HG03575 (cell line): ENCODE data around the gene PHF2.

Experiments used
- ATAC-seq: cut with Tn5 transposase; IDR thresholded peaks from one replicate; pipeline ENCODE4 v1.9.1; 2021; ENCODE audit not compliant: unreplicated experiment, insufficient number of reproducible peaks, low FRiP score; ENCODE audit errors: extremely low read depth

The PHF2 gene

DNA sequence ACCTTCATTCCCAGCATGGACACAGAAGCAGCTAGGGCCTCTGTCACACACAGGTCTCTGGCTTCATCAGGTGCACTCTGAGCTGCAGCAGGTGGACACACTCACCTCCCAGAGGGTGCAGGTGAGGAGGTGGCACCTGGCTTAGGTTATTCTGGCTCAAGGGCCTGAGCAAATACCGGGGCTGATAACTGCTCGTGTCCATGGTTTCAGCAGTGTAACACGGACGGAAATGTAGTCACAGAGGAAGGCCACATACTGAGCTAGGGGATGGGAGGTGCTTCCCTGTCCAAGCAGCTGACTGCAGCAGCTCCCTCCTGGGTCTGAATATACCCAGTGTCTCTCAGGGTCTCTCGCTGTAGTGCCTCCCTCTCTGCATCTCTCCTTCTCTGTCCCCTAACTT is 5.7 kb downstream of the PHF2 start:
- ATAC-seq = no peak

DNA sequence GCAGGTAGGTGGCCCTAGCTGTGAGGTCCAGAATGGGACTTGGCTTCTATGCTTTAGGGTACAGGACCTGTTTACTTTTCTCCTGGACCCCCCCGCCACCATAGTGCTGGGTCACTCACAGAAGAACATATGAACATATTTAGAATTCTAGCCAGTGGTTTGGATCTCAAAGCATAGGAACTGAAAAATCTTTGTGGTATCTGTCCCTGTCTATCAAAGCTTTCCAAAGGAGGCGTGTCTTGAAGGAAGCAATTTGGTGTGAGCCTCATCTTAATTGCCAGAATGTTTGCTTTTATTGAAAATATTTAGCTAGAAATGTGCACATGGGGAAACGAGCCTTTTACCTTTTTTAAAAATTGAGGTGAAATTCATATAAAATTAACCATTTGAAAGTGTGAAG is 6.2 kb downstream of the PHF2 start:
- no peak for ATAC-seq

DNA sequence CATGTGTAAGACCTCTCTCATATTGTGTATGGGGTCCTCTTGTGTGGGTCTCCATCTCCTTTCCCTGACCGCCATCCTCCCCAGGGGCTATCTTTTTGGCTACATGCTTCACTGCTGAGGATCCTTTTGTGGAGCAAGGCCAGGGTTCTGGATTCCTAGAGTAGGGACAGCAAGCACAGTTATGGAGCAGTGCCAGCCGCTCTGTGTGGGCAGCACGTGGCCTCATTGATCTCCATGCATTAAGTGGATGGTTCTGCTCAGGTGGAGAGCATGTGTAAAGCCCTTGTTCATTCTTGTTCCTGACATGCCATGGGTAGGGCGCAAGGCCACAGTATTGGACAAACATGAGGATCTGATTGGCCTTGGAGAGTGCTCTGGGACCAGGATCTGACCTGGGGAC is 8.9 kb downstream of the PHF2 start:
- ATAC-seq = no peak

DNA sequence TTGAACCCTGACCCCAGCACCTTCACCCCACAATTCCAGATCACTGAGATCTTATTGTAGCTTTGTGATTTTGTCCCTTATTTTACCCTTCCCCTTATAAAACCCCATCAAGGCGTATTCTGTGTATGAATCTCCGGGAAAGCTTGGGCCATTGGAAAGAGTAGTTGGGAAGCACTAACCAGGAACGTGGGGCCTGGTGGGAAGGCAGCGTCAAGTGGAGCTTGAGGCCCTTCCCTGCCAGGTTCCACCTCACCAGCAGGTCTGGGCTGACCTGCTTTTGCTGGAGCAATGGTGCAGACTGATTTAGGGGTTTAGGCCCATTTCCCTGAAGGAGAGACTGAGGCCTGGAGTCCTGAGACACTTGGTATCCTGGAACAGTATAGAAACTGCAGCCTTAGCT is 9.3 kb downstream of the PHF2 start:
- no peak for ATAC-seq

DNA sequence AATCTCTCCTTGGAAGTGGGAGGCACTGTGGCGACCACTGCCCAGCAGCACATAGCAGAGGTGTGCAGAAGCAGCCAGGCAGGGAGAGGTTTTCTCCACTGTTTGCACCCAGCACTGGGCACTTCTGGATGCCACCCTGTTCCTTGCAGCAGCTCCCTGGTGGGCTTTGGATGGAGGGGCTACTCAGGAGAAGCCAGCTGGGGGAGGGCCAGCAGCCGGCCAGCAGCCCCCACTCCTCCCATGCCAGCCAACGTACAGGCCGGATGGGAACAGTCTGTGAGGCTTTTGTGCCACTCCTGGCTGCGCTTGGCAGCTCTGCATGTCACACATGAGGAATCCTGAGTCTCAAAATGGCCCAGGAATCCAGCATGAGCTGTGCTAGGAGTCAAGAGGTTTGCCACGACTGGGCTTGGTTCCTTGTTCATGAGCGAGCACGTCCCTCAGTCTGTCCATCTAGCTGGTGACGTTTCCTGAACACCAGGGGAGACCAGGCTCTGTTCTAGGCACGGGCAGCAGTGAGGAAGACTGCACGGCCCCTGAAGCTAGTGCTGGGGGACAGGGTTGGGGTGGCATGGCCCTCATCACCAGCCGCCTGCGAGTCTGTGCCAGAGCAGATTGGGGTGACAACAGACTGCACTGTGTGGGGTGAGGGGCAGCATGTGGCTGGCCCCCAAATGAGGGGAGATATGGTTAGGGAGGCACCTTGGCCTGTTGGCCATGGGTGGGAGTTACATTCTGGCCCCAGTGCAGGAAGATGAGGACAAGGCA is 10.1 kb downstream of the PHF2 start:
- no peak for ATAC-seq

DNA sequence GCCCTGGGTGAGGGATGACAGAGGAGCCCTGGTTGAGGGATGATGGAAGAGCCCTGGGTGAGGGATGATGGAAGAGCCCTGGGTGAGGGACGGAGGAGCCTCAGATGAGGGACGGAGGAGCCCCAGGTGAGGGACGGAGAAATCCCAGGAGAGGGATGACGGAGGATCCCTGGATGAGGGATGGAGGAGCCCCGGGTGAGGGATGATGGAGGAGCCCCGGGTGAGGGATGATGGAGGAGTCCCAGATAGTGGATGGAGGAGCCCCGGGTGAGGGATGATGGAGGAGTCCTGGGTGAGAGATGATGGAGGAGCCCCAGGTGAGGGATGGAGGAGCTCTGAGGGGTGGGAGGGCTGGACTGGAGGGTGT is 10.9 kb downstream of the PHF2 start:
- ATAC-seq = no peak

DNA sequence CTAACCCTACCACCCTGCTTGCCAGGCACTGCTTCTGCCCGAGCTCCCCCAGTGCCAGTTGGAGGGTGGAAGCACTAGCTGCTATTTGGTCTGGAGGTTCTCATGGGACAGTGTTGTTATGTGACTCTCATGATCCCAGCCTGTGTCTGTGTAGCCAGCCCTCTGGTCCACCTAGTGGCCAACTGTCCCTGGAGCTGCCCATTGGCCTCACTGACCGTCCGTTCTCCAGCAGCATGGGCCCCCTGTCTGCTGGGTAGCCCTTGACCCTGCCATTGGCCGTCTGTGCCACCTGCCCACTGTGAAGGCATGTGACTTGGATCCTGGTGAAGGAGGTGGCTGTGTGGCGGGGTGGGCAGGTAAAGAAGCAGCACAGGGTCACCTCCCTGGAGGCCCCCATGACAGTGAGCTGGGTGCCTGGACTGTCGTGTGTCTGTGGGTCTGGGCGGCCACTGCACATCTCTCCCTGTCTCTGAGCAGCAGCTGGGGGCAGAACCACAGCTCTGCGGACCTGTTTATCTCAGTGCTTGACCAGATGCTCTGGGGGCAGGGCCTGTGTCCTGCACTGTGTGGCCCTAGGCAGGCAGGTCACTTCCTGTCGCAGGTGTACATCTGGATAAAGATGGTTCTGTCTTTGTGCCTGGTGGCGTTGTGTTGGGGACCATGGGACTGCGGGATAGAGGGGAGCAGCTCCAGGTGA is 11.4 kb downstream of the PHF2 start:
- no peak for ATAC-seq

DNA sequence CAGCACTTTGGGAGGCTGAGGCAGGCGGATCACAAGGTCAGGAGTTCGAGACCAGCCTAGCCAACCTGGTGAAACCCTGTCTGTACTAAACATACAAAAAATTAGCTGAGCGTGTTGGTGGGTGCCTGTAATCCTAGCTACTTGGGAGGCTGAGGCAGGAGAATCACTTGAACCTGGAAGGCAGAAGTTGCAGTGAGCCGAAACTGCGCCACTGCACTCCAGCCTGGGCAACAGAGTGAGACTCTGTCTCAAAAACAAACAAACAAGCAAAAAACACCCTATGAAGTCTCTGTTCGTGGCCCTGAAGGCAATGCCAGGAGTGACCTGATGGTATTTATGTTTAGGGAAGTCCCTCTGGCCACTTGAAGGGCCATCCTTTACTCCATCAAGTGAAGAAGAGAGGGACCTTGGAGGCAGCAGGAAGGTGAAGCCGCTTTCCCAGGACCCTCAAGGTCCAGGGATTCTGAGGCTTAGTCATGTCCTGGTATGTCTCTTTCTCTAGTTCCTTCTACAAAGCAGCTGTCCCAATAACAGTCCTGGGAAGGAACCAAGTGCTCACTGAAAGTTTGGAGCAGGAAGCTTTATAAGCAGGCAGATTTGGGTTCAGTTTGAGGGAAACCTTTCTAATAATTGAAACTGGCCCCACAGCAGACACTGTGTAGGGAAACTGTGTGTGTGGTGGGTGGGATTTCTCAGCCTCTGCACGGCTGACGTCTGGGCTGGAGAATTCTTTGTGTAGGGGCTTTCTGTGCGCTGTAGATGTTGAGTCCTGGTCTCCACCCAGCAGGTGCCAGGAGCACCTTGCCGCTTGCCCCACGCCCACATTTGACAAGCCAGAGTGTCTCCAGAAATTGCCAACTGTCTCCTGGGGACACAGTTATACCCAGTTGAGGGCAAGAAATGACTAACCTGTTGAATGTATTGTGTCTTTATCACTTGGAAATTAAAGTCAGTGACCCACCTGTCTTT is 12.5 kb downstream of the PHF2 start:
- ATAC-seq = no peak

DNA sequence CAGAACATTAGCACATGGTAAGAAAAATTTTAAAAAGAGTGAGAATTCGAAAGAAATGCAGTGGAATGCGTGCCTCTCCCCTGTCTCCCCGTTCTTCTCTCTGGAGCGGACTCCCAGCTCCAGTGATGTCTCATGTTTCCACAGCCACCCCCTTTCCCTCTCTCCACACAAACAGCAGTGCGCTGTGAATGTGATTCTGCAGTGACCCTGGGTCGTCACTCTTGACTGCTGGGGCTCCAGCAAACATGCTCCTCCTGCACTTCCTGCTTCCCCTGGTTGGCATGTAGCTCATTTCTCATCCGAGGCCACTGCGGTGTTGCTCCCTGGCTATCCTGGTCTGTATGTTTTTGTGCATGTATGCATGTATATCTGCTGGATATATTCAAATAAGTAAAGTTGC is 13.3 kb downstream of the PHF2 start:
- no peak for ATAC-seq

DNA sequence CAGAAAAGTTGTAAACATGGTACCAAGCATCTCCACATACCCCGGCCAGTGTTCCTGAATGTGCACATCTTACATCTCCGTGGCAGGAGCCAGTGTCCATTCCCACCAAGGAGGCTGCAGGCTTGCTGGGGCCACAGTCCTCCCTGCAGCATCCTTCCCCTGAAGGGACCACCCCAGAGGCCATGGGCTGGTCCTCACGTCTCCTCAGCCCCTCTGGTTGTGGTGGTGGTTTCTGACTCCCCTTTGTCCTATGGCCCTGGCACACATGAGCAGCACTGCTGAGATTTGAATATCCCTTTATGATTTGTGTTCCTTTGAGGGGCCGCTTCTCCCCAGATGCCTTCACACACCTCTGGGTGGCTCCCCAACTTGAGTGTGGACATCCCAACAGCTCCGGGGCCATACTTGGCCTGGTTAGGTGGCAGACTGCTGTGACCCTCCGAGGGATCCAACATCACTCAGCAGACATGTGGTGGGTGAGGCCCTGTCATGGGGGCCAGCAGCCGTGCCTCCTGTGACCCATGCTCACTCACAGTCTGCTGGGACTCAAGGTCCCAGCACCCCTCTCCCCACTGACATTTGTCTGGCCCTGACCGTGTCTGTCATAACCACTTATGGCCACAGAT is 14.3 kb downstream of the PHF2 start:
- no peak for ATAC-seq

DNA sequence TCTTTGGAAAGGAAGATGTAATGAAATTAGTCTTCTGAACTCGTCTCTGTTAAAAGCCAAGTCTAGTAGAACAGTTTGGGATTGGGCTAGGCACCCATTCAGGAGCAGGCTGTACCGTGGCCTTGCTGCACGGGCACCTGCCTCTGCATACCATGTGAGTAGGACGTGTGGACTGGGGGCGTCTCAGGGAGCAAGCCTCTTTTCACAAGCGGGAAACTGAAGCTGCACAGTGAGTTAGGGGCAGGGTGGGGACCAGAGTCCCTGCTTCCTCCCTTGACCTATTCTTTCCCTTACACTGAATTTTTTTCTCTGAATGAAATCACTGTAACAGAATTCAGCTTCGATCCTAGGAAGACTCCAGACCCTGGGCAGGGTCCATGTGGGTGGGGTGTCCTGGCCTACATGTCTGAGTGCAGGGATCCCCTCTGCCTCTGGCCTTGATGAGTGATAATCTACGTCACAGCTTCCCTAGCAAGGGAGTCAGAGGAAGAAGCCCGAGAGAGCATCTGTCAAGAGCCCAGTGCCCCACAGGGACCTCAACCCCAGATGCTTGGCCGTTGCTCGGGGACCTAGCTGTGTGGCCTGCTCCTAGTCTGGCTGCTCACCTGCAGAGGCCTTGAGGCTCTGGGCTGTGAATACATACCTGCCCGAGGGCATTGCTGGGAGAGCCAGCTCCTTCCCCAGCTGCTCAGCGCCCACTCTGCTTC is 15.1 kb downstream of the PHF2 start:
- no peak for ATAC-seq

DNA sequence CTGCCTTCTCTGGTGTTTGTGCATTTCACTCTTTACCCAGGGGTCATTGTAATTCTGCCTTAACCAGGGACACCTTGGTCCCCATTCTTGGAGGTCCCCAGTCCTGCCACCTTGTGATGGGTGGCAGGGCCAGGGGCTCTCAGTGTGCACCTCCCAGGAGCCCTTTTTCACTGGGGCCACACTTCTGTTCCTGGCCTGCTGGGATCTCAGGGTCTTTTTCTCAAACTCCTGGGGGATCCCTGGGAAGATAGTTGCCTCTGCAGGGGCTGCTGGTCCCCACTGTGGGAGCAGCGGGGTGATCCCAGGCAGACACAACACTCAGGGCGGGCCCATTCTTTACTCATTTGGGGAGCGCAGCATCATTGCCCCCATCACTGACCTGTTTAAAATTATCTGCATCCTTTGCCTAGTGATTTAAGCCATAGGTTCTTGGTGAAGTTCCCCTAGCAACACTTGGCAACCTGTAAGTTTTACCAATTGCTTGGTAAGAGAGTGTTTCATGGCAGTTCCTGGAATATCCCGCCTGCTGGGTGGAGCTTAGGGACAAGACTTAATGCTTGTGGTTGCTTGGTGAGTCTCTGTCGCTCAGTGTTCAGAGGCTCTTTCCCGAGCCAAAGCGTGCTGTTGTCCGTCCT is 15.7 kb downstream of the PHF2 start:
- no peak for ATAC-seq

DNA sequence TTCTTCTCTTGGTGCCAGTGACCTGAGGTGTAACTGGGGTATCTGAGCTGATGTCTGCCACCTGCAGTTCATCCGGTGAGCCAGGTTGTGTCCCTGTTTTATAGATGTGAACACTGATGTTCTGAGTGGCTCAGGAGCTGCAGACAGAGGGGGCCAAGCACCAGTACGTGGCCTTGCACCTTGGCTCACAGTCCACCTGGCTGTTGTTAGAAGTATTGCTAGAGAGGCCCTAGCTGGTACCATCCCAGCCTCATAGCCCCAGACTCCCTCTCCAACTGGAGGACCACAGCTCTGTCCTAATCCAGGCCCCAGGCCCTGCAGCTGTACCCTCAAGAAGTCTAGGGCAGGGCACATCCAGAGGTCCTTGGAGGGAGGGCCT is 16.2 kb downstream of the PHF2 start:
- no peak for ATAC-seq

DNA sequence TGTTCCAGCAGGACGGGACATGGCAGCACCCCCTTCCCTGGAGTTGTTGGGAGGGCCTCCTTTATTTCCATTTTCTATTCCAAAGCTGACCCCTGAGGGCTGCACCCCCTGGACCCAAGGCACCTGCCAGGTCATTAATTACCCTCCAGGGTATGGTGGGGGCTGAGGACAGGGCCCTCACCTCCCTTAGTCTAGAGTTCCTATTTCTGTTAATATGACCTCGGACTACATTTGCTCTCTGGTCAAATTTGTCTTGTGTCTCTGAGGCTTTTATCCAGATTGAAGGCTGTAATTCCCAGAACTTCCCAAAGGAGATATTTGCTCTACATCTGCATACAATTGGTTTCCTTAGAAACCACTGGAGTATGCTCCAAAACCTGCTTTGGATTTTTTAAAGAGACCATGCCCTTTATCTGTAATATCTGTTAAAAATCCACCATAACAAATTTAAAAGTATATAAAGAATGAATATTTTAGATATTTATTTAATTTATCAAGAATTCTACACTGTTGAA is 16.8 kb downstream of the PHF2 start:
- no peak for ATAC-seq

DNA sequence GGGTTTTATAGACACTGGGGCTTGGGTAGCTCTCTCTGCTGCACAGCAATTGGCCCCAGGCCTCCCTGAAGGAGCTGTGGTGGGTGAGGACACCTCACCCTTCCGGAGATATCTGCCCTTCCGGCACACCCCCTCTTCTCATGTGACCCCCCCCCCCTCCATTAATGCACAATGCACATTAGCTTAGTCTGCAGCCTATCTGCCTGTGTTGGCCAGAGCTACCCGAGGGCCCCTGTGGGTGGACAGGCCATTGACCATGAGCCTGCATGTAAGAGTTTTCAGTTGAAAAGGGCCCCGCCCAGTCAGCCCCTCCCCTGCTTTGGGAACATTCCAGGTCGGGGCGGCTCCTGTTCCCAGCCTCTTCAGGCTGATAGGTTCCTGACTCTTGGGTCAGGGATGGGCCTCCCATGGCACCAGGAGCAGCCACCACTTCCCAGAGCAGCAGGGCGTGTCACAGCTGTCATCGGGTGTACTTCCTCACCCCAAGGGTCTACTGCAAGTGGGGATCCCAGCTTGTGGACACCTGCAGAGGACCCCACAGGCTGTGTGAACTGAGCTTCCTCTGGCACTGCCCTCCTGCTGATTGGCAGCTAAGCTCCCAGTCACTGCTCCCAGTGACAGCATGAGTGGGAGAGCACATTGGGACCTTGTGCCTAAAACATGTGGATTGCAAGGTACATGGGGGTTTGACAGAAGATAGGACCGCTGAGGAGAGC is 17.8 kb downstream of the PHF2 start:
- ATAC-seq = no peak

DNA sequence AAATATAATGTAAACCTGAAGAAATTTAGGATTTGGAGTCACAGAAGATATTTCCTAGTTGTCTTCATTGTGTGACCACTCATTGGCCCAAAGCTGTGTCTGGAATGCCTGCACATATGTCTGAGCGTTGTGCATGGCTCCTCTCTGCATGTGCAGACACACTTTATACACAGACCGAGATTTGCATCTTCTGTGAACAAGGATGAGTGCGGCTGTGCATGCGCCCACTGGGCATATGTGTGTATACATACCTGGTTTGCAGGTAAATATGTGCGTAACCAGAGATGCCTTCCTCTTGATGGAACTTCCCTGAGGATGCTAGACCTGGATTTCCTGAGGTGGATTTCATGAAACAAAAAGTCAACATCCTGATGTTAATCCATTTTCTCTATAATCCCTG is 19.1 kb downstream of the PHF2 start:
- ATAC-seq = no peak

DNA sequence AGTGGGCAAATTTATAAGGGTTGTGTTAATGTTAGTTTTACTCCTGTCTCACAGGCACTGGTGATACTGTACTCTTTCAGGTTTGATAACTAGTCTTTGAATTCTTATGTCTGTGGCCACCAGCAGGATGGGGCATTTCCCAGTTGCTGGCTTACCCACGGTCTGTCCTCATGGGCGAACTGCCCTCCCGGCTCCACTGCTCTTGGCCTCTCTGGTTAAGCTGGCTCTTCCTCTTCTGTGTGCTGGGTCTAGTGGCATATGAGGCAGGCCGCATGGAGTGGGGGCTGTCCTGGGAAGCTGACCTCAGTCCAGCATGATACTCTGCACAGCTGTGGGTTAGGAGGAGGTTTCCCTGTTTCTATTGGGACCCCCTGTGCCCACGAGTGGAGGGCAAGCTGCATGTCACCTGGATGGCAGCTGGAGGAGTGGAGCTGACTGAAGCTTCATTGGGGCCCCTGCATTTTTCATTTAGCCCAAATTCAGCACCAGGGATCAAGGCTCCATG is 19.5 kb downstream of the PHF2 start:
- no peak for ATAC-seq
